Brain microvascular endothelial cell (primary cell): ENCODE measurements around the gene RUFY4.

ENCODE experiments used
- DNase-seq: peaks from one replicate; pipeline ENCODE4 v3.0.0-alpha.2; 2020
- H3K27ac ChIP-seq: fragments of 250-450 bp; sonication (Bioruptor Pico); 2 replicates; pipeline ENCODE4 v1.5.1; 2020; ENCODE audit warnings: mild to moderate bottlenecking, moderate library complexity
- H3K27me3 ChIP-seq: fragments of 250-450 bp; sonication (Bioruptor Pico); replicated peaks from 2 replicates; pipeline ENCODE4 v1.5.1; 2020; ENCODE audit warnings: mild to moderate bottlenecking
- H3K36me3 ChIP-seq: fragments of 250-450 bp; sonication (Bioruptor Pico); replicated peaks from 2 replicates; pipeline ENCODE4 v1.5.1; 2020; ENCODE audit warnings: mild to moderate bottlenecking
- H3K4me3 ChIP-seq: 2 replicates; pipeline ENCODE4 v1.5.1; 2011; ENCODE audit warnings: low read depth, mild to moderate bottlenecking, control low read depth, low read length, moderate library complexity
- CTCF ChIP-seq: IDR thresholded peaks from 2 replicates; pipeline ENCODE4 v1.5.1; 2011; ENCODE audit warnings: low read depth, mild to moderate bottlenecking, moderate library complexity, low read length, control low read depth, inconsistent platforms; ENCODE audit errors: missing control alignments
- in situ Hi-C: cut with HindIII; loops from 2 replicates; pipeline ENCODE4 v1.10.0; 2017; ENCODE audit warnings: low sequenced_read_pairs, low pct_ligation_motif_present

RUFY4 gene

GRCh38 chr2:218123986-218124385 lies 54.9 kb downstream of the RUFY4 start:
- in situ Hi-C loops, result no loop called here
- Histone ChIP-seq H3K27ac (no peak overlapping the region), H3K27me3 (peaks cover 6% of the 10 kb centered on the region), H3K4me3 (no peak overlapping the region), H3K36me3 (no peaks in the 10 kb centered on the region)
- no peak for DNase-seq
- TF ChIP-seq CTCF, result no peak

- in situ Hi-C loops, result no loop called here
- no peak for DNase-seq
- no peak overlapping the region for H3K27ac ChIP-seq
- no peaks in the 10 kb centered on the region for H3K36me3 ChIP-seq
- TF ChIP-seq CTCF, result no peak
- no peak overlapping the region for H3K4me3 ChIP-seq
- peaks cover 6% of the 10 kb centered on the region for H3K27me3 ChIP-seq
Observed at GRCh38 chr2:218125095-218125494, 56.0 kb downstream of the RUFY4 start.

- in situ Hi-C loops, result no loop called here
- Histone ChIP-seq H3K27ac (no peak within 1 kb of the TSS), H3K27me3 (peaks cover 6% of the 10 kb centered on the region), H3K4me3 (no peak within 1 kb of the TSS), H3K36me3 (no peaks in the 10 kb centered on the region)
- DNase-seq, result no peak
- no peak for TF ChIP-seq CTCF
Observed at GRCh38 chr2:218125626-218126080, 56.6 kb downstream of the RUFY4 start, which contains the start of gene CXCR2. Gene CXCR2, plus strand, starts transcription at chr2:218126028. Its CDS starts 8,774 bp downstream, at chr2:218134802.

GRCh38 chr2:218127929-218128455 lies 58.9 kb downstream of the RUFY4 start:
- no peak for DNase-seq
- no peak overlapping the region for H3K27ac ChIP-seq
- H3K27me3 ChIP-seq, result peaks cover 6% of the 10 kb centered on the region
- TF ChIP-seq CTCF, result no peak
- H3K4me3 ChIP-seq, result no peak overlapping the region
- in situ Hi-C loops, result no loop called here
- no peaks in the 10 kb centered on the region for H3K36me3 ChIP-seq

GRCh38 chr2:218128781-218129457 lies 59.9 kb downstream of the RUFY4 start:
- no peak for TF ChIP-seq CTCF
- Histone ChIP-seq H3K4me3 (no peak overlapping the region), H3K27ac (no peak overlapping the region), H3K27me3 (peaks cover 6% of the 10 kb centered on the region), H3K36me3 (no peaks in the 10 kb centered on the region)
- in situ Hi-C loops, result no loop called here
- DNase-seq, result no peak
